Breast epithelium (tissue), 3 donors: ENCODE measurements around the gene MARF1.

ENCODE experiments used
- CTCF ChIP-seq, 3 donors: fragments of 450-650 bp; IDR thresholded peaks; one replicate each; pipeline ENCODE4 v1.5.1; 2016 to 2017; ENCODE audit warnings: antibody characterized with exemption in 3 of 3, mild to moderate bottlenecking in 3 of 3, moderate library complexity in 3 of 3
- POLR2A ChIP-seq: fragments of 450-650 bp; IDR thresholded peaks from one replicate; pipeline ENCODE4 v1.6.1; 2016; ENCODE audit warnings: antibody characterized with exemption, mild to moderate bottlenecking, moderate library complexity
- POLR2AphosphoS5 ChIP-seq, 3 donors: sonication (generic); formaldehyde crosslinking; IDR thresholded peaks; one replicate each; pipeline ENCODE4 v1.6.1; 2017; ENCODE audit warnings: antibody characterized with exemption in 3 of 3

GRCh38 chr16:15553313-15554088 is 89.5 kb downstream of the MARF1 start:
- TF ChIP-seq CTCF (IDR thresholded peaks at IDR 0.05) (no peak), POLR2A (no peak), POLR2AphosphoS5 (IDR thresholded peaks at IDR 0.05) (no peak)
